Keratinocyte (primary cell): Measurements from ENCODE around the gene LUZP1. TPM values are rescaled to one million over a fixed set of nuclear protein-coding genes. Genes with fewer than 3 reads are reported as not detected.

Experiments used
- DNase-seq: peaks from one replicate; pipeline ENCODE4 v3.0.0-alpha.2; 2011; ENCODE audit warnings: low read depth, missing footprints, low spot score
- FAIRE-seq: peaks from 2 replicates; lab custom pipeline; 2011; peaks lifted over from hg19 to GRCh38; lab: Jason Lieb, UNC
- H2AFZ ChIP-seq: 2 replicates; pipeline ENCODE4 v1.6.0; 2012; ENCODE audit warnings: low read length, control low read depth, inconsistent platforms; ENCODE audit not compliant: control insufficient read depth
- H3K27ac ChIP-seq: 2 replicates; pipeline ENCODE4 v1.5.1; 2011; ENCODE audit warnings: low read length; ENCODE audit not compliant: control insufficient read depth, insufficient read depth
- H3K27me3 ChIP-seq: 3 replicates; pipeline ENCODE4 v1.6.0; 2011; ENCODE audit warnings: low read length; ENCODE audit not compliant: control insufficient read depth, insufficient read depth; ENCODE audit errors: extremely low read depth
- H3K36me3 ChIP-seq, 2 experiments: 2 replicates in 1 of 2; 3 replicates in 1 of 2; pipeline ENCODE4 v1.5.1; 2011; ENCODE audit warnings: low read length in 2 of 2, mild to moderate bottlenecking in 1 of 2; ENCODE audit not compliant: control insufficient read depth in 2 of 2, insufficient read depth in 2 of 2; ENCODE audit errors: extremely low read depth in 1 of 2
- H3K4me1 ChIP-seq: 3 replicates; pipeline ENCODE4 v1.5.1; 2011; ENCODE audit warnings: low read length; ENCODE audit not compliant: control insufficient read depth, insufficient read depth; ENCODE audit errors: extremely low read depth
- H3K4me2 ChIP-seq: 3 replicates; pipeline ENCODE4 v1.6.0; 2011; ENCODE audit warnings: low read depth, low read length; ENCODE audit not compliant: control insufficient read depth, insufficient read depth; ENCODE audit errors: extremely low read depth
- H3K4me3 ChIP-seq, 3 experiments: fragments of 200-600 bp in 1 of 3; sonication (generic) in 1 of 3; 2 replicates in 2 of 3; 3 replicates in 1 of 3; pipeline ENCODE4 v1.5.1; 2011 to 2016; ENCODE audit warnings: low read length in 3 of 3, mild to moderate bottlenecking in 3 of 3, control low read depth in 2 of 3, inconsistent platforms in 1 of 3, low read depth in 1 of 3, mixed read lengths in 1 of 3, mixed run types in 1 of 3, moderate library complexity in 1 of 3; ENCODE audit not compliant: control insufficient read depth in 2 of 3, insufficient read depth in 2 of 3; ENCODE audit errors: extremely low read depth in 1 of 3
- H3K79me2 ChIP-seq: 2 replicates; pipeline ENCODE4 v1.6.0; 2012; ENCODE audit warnings: low read length; ENCODE audit not compliant: control insufficient read depth, insufficient read depth
- H3K9ac ChIP-seq: 3 replicates; pipeline ENCODE4 v1.6.0; 2011; ENCODE audit warnings: low read length; ENCODE audit not compliant: control insufficient read depth, insufficient read depth; ENCODE audit errors: extremely low read depth
- H3K9me1 ChIP-seq: 3 replicates; pipeline ENCODE4 v1.6.0; 2011; ENCODE audit warnings: low read length; ENCODE audit not compliant: control insufficient read depth, insufficient read depth; ENCODE audit errors: extremely low read depth
- H3K9me3 ChIP-seq: 2 replicates; pipeline ENCODE4 v1.5.1; 2012; ENCODE audit warnings: low read depth, low read length; ENCODE audit not compliant: control insufficient read depth
- H4K20me1 ChIP-seq: 3 replicates; pipeline ENCODE4 v1.6.0; 2011; ENCODE audit warnings: low read length; ENCODE audit not compliant: control insufficient read depth, insufficient read depth; ENCODE audit errors: extremely low read depth
- CTCF ChIP-seq, 3 experiments: IDR thresholded peaks in 1 of 3; conservative IDR thresholded peaks in 1 of 3; optimal IDR thresholded peaks in 1 of 3; 2 replicates in 2 of 3; 3 replicates in 1 of 3; pipeline versions ENCODE3 to v1.5.1; 2011; ENCODE audit warnings: low read length in 3 of 3, mild to moderate bottlenecking in 3 of 3, moderate library complexity in 2 of 3, control low read depth in 1 of 3, inconsistent platforms in 1 of 3; ENCODE audit not compliant: insufficient read depth in 2 of 3; ENCODE audit errors: extremely low read depth in 1 of 3
- EZH2 ChIP-seq: IDR thresholded peaks from one replicate; pipeline ENCODE4 v1.6.1; 2012; ENCODE audit warnings: inconsistent platforms, mild to moderate bottlenecking, low read length, moderate library complexity
- dilution Hi-C: fragments of 300-500 bp; cut with MboI; formaldehyde crosslinking; loops from one replicate; pipeline ENCODE4 v1.7.0; 2020; ENCODE audit warnings: low sequenced_read_pairs; ENCODE audit not compliant: extremely low pct_ligation_motif_present
- polyA plus RNA-seq, 5 experiments: library from polyadenylated mRNA; depleted of rRNA in 3 of 5; stranded (reverse) in 3 of 5; stranded (forward) in 1 of 5; unstranded in 1 of 5; fragments of >200 nt; gene quantifications; 1 replicate in 1 of 5; 2 replicates in 3 of 5; 3 replicates in 1 of 5; pipeline versions ENCODE4 v1.2.1 to v1.2.3, GENCODE V29; 2011 to 2012; ENCODE audit warnings: missing spikeins in 2 of 5, low read depth in 1 of 5, low replicate concordance in 1 of 5

Gene LUZP1
- polyA plus RNA-seq, 1 donor (not counting 4 experiments of a cell fraction or from before 2014, with no cell fraction given), result 52.5 TPM

- Histone ChIP-seq H3K4me3 (no peak overlapping the region), H3K4me1 (peaks cover 48% of the 10 kb centered on the region), H3K4me2 (no peak overlapping the region), H4K20me1 (no peaks in the 10 kb centered on the region), H3K9me3 (no peaks in the 10 kb centered on the region), H3K9ac (no peak overlapping the region), H2AFZ (no peak overlapping the region), H3K79me2 (peaks cover 82% of the 10 kb centered on the region), H3K27me3 (no peaks in the 10 kb centered on the region), H3K27ac (peak overlapping the region; percentile 11), H3K36me3 (no peaks in the 10 kb centered on the region), H3K9me1 (no peaks in the 10 kb centered on the region)
- dilution Hi-C loops, result no loop called here
- DNase-seq (no peak), FAIRE-seq (no peak)
- TF ChIP-seq CTCF (optimal IDR thresholded peaks at IDR 0.05 in 1 of 3, IDR thresholded peaks at IDR 0.05 in 1 of 3, conservative IDR thresholded peaks at IDR 0.05 in 1 of 3; ENCODE audit: extremely low read depth in 1 of 3, insufficient read depth in 2 of 3, low read length in 3 of 3), result no peak
- TF ChIP-seq EZH2, result no peak
Measured at GRCh38 chr1:23116921-23117699, 51.5 kb downstream of the LUZP1 start.

- no peak for TF ChIP-seq EZH2
- no peak for TF ChIP-seq CTCF (optimal IDR thresholded peaks at IDR 0.05 in 1 of 3, IDR thresholded peaks at IDR 0.05 in 1 of 3, conservative IDR thresholded peaks at IDR 0.05 in 1 of 3; ENCODE audit: extremely low read depth in 1 of 3, insufficient read depth in 2 of 3, low read length in 3 of 3)
- no peak for DNase-seq
- Histone ChIP-seq H3K4me2 (no peak overlapping the region), H3K36me3 (no peaks in the 10 kb centered on the region), H3K4me3 (no peak overlapping the region), H3K27ac (peak overlapping the region; percentile 11), H3K9me3 (no peaks in the 10 kb centered on the region), H2AFZ (no peak overlapping the region), H3K79me2 (peaks cover 85% of the 10 kb centered on the region), H3K9me1 (peaks cover 3% of the 10 kb centered on the region), H3K27me3 (no peaks in the 10 kb centered on the region), H3K9ac (no peak overlapping the region), H4K20me1 (no peaks in the 10 kb centered on the region), H3K4me1 (peaks cover 50% of the 10 kb centered on the region)
- dilution Hi-C loops, result no loop called here
- no peak for FAIRE-seq
Measured at GRCh38 chr1:23116216-23116836, 52.3 kb downstream of the LUZP1 start.
